Panc1 (cell line): ENCODE measurements around the gene DDX53. TPM values are rescaled to one million over a fixed set of nuclear protein-coding genes. Genes with fewer than 3 reads are reported as not detected.

ENCODE experiments used
- ATAC-seq: fragments of 200-7000 bp; cut with Tn5 transposase; 2 replicates; pipeline ENCODE4 v1.9.1; 2020; ENCODE audit warnings: mild to moderate bottlenecking, moderate library complexity
- BruUV-seq: library from RNA; stranded (reverse); fragments of 400-500 nt; replicated peaks from 2 replicates; lab custom pipeline; 2021; lab: Mats Ljungman, UMichigan
- CTCF ChIA-PET: fragments of 300-600 bp; sonication (Branson Sonifier 250); formaldehyde crosslinking; loops from one replicate; lab custom pipeline; 2022; ENCODE audit warnings: antibody characterized with exemption; lab: Charles Lee
- POLR2A ChIA-PET: fragments of 300-600 bp; sonication (Branson Sonifier 250); formaldehyde crosslinking; loops from one replicate; lab custom pipeline; 2022; ENCODE audit warnings: antibody characterized with exemption; lab: Charles Lee
- DNase-seq: peaks from one replicate; pipeline ENCODE4 v3.0.0-alpha.2; 2010; ENCODE audit warnings: low read depth, low spot score
- H3K27ac ChIP-seq: 2 replicates; pipeline ENCODE4 v1.5.1; 2011; ENCODE audit warnings: mild to moderate bottlenecking, low read length, inconsistent platforms
- H3K27me3 ChIP-seq: fragments of 200-500 bp; sonication (Bioruptor generic); 2 replicates; pipeline ENCODE4 v1.6.0; 2014; ENCODE audit warnings: low read length, inconsistent platforms; ENCODE audit not compliant: control insufficient read depth, insufficient read depth
- H3K36me3 ChIP-seq: fragments of 200-500 bp; sonication (Bioruptor generic); 2 replicates; pipeline ENCODE4 v1.5.1; 2014; ENCODE audit warnings: inconsistent platforms, mild to moderate bottlenecking, low read length, moderate library complexity; ENCODE audit not compliant: control insufficient read depth, insufficient read depth
- H3K4me1 ChIP-seq: 2 replicates; pipeline ENCODE4 v1.5.1; 2011; ENCODE audit warnings: inconsistent platforms, mild to moderate bottlenecking, low read length, moderate library complexity; ENCODE audit not compliant: control insufficient read depth, insufficient read depth
- H3K4me3 ChIP-seq, 2 experiments: 2 replicates each; pipeline ENCODE4 v1.5.1; 2011 to 2012; ENCODE audit warnings: low read depth in 2 of 2, low read length in 2 of 2, mild to moderate bottlenecking in 2 of 2, inconsistent platforms in 1 of 2, moderate library complexity in 1 of 2
- H3K9me3 ChIP-seq: fragments of 200-500 bp; sonication (Bioruptor generic); 2 replicates; pipeline ENCODE4 v1.5.1; 2014; ENCODE audit warnings: low read depth, mild to moderate bottlenecking, inconsistent platforms, low read length, moderate library complexity; ENCODE audit not compliant: control insufficient read depth, insufficient read depth
- CTCF ChIP-seq: fragments of 450-650 bp; IDR thresholded peaks from 2 replicates; pipeline ENCODE4 v1.5.1; 2017; ENCODE audit warnings: mild to moderate bottlenecking
- POLR2AphosphoS5 ChIP-seq: IDR thresholded peaks from 2 replicates; pipeline ENCODE4 v1.6.1; 2012; ENCODE audit warnings: mild to moderate bottlenecking, low read depth, low read length, moderate library complexity
- REST ChIP-seq, 2 experiments: IDR thresholded peaks; 2 replicates each; pipeline ENCODE4 v1.6.1; 2011 to 2012; ENCODE audit warnings: low read depth in 2 of 2, control low read depth in 1 of 2, low read length in 1 of 2, mild to moderate bottlenecking in 1 of 2, moderate library complexity in 1 of 2; ENCODE audit not compliant: insufficient read depth in 1 of 2
- SIN3A ChIP-seq: IDR thresholded peaks from 2 replicates; pipeline ENCODE4 v1.6.1; 2012; ENCODE audit warnings: low read depth, mild to moderate bottlenecking, low read length, moderate library complexity, borderline replicate concordance; ENCODE audit not compliant: insufficient read depth
- TCF7L2 ChIP-seq: IDR thresholded peaks from 2 replicates; pipeline ENCODE4 v1.6.1; 2011; ENCODE audit warnings: mild to moderate bottlenecking, low read depth, low read length, inconsistent platforms
- in situ Hi-C: cut with HindIII; loops from 2 replicates; pipeline ENCODE4 v1.10.0; 2016; ENCODE audit warnings: low sequenced_read_pairs, low pct_unique_long_range_greater_than_20kb
- intact Hi-C: fragments of 100-400 bp; cut with micrococcal nuclease; formaldehyde crosslinking; loops from one replicate; pipeline ENCODE4 v1.10.0; 2022; ENCODE audit not compliant: unreplicated experiment
- total RNA-seq: library from RNA; stranded (reverse); gene quantifications from one replicate; pipeline ENCODE4 v1.2.1, GENCODE V29; 2021; ENCODE audit not compliant: unreplicated experiment

DDX53 gene
- total RNA-seq, 1 experiment from 2014 or later: not detected

- Histone ChIP-seq H3K9me3 (no peaks in the 10 kb centered on the region), H3K4me3 (no peak overlapping the region), H3K36me3 (no peaks in the 10 kb centered on the region), H3K27me3 (no peaks in the 10 kb centered on the region), H3K27ac (no peak overlapping the region), H3K4me1 (no peaks in the 10 kb centered on the region)
- POLR2A ChIA-PET: interaction anchor here (0.5 kb wide), 1 partner anchor 298 kb away, joined by 4 read pairs; no protein-coding TSS in a partner anchor
- DNase-seq (no peak), ATAC-seq (no peak)
- CTCF ChIA-PET: no interaction called here
- in situ Hi-C loops (no loop called here), intact Hi-C loops (no loop called here)
- BruUV-seq: no TSS peak
- peak; percentile 32 for TF ChIP-seq CTCF
- TF ChIP-seq POLR2AphosphoS5: no peak
- TF ChIP-seq REST (IDR thresholded peaks at IDR 0.05; ENCODE audit: insufficient read depth in 1 of 2, low read depth in 2 of 2, low read length in 1 of 2): no peak
- no peak for TF ChIP-seq TCF7L2
Measured at GRCh38 chrX:23035493-23035892, 35.7 kb downstream of the DDX53 start.

GRCh38 chrX:23046443-23046842 lies 46.7 kb downstream of the DDX53 start:
- H3K4me1 ChIP-seq: no peaks in the 10 kb centered on the region
- CTCF ChIA-PET: no interaction called here
- in situ Hi-C loops (no loop called here), intact Hi-C loops (no loop called here)
- DNase-seq (no peak), ATAC-seq (no peak)
- H3K36me3 ChIP-seq: no peaks in the 10 kb centered on the region
- no peaks in the 10 kb centered on the region for H3K27me3 ChIP-seq
- H3K27ac ChIP-seq: no peak overlapping the region
- H3K9me3 ChIP-seq: no peaks in the 10 kb centered on the region
- POLR2A ChIA-PET: no interaction called here
- no TSS peak for BruUV-seq
- no peak for TF ChIP-seq TCF7L2
- no peak for TF ChIP-seq CTCF
- no peak for TF ChIP-seq REST (IDR thresholded peaks at IDR 0.05; ENCODE audit: insufficient read depth in 1 of 2, low read depth in 2 of 2, low read length in 1 of 2)
- TF ChIP-seq SIN3A: no peak
- TF ChIP-seq POLR2AphosphoS5: no peak
- H3K4me3 ChIP-seq: no peak overlapping the region
